NCI-H2107 treated with DMSO at 0.1 percent for 48 hours (cell line): ENCODE measurements around the gene DOCK2.
"Not testable (repeated sequence)": the region's sequence is repeated elsewhere in the genome, so short reads cannot be mapped to it uniquely, and the experiment has no call there.

Experiments
- DNase-seq: peaks from one replicate; lab custom pipeline; 2025; ENCODE audit not compliant: unreplicated experiment; lab: John Stamatoyannopoulos, UW

DOCK2 gene

GRCh38 chr5:169753795-169754194, 116.7 kb downstream of the DOCK2 start:
- no peak for DNase-seq

GRCh38 chr5:169754737-169755136, 117.7 kb downstream of the DOCK2 start:
- no peak for DNase-seq

GRCh38 chr5:169756071-169756765, 119.1 kb downstream of the DOCK2 start:
- DNase-seq = no peak

DNA sequence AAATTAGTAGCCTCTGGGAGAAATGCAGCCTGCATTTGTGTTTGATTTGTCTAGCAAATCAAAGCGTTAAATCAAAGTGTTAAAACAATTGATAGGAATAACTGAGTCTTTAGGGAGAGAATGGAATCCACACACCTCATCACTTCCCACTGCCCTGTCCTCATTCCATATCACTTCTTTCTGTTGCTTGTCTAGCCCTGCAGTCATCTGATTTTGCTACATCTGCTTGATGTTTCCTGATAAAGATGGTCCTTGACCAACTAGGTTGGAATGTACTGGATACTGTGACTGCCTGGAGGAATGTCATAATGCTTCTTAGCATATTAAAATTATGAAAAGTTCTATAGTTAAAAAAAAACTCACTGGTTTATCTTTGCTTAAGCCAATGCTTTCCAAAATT, 119.9 kb downstream of the DOCK2 start:
- no peak for DNase-seq

- DNase-seq = no peak
These were observed 121.8 kb downstream of the DOCK2 start for GRCh38 chr5:169758886-169759285.

GRCh38 chr5:169760229-169760628, 123.2 kb downstream of the DOCK2 start:
- DNase-seq = no peak

GRCh38 chr5:169762338-169763095, 125.4 kb downstream of the DOCK2 start:
- no peak for DNase-seq

GRCh38 chr5:169763376-169764017, 126.4 kb downstream of the DOCK2 start:
- DNase-seq = no peak

- no peak for DNase-seq
These were observed 126.9 kb downstream of the DOCK2 start for GRCh38 chr5:169764018-169764378.

GRCh38 chr5:169765176-169765996, 128.3 kb downstream of the DOCK2 start:
- no peak for DNase-seq

GRCh38 chr5:169766943-169767342, 129.9 kb downstream of the DOCK2 start:
- DNase-seq = not testable (repeated sequence)

GRCh38 chr5:169767938-169768337, 130.9 kb downstream of the DOCK2 start:
- DNase-seq = no peak

DNA sequence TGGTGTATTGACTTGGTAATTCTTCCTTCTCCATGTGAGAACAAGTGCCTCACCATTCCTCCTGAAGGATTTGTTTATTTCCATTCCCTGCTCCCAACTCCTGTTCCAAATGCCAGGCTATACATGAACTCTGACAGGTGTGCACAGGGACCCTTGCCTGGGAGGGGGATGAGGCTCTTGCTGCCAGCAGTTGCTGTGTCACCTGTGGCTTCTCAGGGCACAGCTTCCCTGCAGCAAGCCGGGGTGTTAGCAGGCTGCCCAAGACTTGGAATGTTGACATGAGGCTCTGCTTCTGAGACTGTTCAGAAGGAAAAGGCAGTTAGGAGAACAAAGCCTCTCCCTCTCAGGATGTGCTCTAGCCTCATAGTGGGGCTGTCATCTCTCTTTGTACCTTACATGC, 131.3 kb downstream of the DOCK2 start:
- no peak for DNase-seq

DNA sequence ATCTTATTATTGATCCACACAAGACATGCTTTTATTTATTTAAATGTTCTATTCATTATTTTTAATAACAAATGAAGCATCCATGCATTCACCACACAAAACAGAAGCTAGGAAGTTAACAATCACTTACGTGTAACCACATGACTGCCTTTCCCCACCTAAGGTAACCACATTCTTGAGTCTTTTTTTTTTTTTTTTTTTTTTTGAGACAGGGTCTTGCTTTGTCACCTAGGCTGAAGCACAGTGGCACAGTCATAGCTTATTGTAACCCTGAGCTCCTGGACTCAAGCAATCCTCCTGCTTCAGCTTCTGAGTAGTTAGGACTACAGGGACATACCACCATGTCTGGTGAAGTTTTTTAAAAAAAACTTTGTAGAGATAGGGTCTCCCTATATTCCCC, 133.0 kb downstream of the DOCK2 start:
- DNase-seq = no peak

- DNase-seq = no peak
These were observed 135.2 kb downstream of the DOCK2 start for GRCh38 chr5:169772256-169772655.

GRCh38 chr5:169772688-169773087, 135.6 kb downstream of the DOCK2 start:
- no peak for DNase-seq

- DNase-seq = peak; percentile 7
These were observed 140.1 kb downstream of the DOCK2 start for GRCh38 chr5:169777159-169777558.

DNA sequence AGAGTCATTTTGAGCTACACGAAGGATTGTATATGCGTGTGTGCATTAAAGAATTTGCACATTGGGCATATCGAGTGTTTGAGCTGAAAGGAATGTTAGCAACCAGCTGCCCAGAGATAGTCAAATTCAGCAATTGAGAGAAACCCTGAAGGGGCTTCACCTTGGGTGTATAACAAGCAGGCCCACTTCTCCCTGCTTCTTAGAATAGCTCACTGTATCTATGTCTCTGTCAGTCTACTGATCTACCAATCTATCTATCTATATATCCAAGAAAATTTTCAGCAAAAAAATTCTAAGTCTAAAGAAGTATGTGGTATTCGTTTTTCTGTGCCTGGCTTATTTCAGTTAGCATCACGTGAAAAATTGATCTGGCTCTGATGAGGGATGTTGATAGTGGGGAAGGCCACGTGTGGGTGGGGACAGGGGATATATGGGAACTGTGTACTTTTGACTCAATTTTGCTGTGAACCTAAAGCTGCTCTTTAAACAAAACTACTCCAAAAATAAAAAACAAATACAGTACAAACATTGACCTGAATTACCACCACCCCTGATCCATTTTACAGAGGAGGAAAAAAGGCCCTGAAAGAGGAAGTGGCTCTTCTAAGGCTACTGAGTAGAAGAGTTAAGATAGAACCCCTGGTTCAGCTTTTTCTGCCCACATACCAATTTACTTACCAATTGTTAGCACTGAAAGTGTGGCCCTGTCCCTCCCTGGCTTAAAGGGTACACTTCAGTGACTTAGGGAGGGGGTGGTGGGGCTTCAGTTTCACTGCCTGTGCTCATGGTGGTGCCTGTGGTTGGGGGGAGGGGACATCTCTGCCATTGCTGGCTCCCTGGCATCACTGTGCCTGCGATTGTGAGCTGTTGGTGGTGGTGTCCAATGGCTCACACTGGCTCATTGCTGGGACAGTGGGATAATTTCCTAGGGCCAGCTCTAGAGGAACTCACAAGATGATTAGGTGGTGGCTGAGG, 141.8 kb downstream of the DOCK2 start:
- DNase-seq = no peak

DNA sequence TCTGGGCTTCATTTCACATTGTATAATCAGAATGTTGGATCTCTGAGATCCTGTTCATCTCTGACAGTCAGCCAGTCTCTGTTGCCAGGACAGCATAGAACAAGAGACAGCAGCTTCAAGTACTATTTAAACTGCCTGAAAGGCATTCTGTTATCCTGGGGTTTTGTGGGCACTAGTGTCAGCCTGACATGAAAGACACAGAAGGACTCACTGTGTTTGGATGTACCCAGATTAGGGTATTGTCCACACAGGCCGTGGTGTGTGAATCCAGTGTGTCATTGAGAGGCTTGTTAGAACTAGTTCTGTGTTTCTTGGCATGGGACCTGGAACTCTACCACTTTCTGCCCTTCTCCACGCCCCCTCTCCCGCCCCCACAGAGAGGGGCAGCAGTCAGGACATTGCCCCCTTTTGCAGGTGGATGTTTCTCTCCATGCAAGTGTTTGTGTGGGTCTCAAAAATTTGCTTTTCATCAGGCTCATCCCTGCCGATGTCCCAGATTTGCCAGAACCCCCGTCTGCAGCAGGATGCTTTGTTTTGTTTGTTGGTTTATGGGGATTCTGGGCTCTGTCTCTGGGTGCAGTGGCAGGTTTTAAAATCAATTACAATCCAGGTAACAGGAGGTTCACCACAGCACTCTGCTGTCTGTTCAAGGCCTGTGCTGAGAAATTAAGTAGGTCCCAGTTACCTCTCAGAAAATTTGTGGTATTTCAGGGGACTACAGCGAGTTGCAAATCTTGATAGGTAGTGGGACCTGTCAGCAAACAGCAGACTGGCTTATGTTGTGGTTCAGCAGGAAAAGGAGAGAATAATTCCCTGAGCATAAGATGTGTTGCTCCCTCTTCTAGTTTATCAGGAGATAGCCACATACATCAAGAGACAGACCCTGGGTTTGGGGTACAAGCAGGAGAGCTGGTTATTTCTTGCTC, 144.6 kb downstream of the DOCK2 start:
- no peak for DNase-seq
